Uterus (tissue), 4 donors: ENCODE results near the gene RNASE13. TPM values are rescaled to one million over a fixed set of nuclear protein-coding genes. Genes with fewer than 3 reads are reported as not detected.

Experiments used
- DNase-seq, 2 donors: peaks; one replicate each; pipeline ENCODE4 v3.0.0-alpha.2; 2019 to 2020
- H3K27ac ChIP-seq, 2 donors: fragments of 200-600 bp; sonication (generic); 1 replicate in 1 of 2; 2 replicates in 1 of 2; pipeline ENCODE4 v1.5.1; 2016 to 2018
- H3K27me3 ChIP-seq, 2 donors: fragments of 200-600 bp; sonication (generic); one replicate each; pipeline ENCODE4 v1.5.1; 2018 to 2019; ENCODE audit warnings: control low read depth in 1 of 2
- H3K36me3 ChIP-seq, 2 donors: fragments of 200-600 bp; sonication (generic); one replicate each; pipeline ENCODE4 v1.5.1; 2019; ENCODE audit warnings: control low read depth in 1 of 2
- H3K4me1 ChIP-seq, 2 donors: fragments of 200-600 bp; sonication (generic); one replicate each; pipeline ENCODE4 v1.5.1; 2018 to 2019; ENCODE audit warnings: control low read depth in 1 of 2
- H3K4me3 ChIP-seq, 2 donors: fragments of 200-600 bp; sonication (generic); 1 replicate in 1 of 2; 2 replicates in 1 of 2; pipeline ENCODE4 v1.5.1; 2018 to 2019; ENCODE audit warnings: mild to moderate bottlenecking in 1 of 2
- H3K9me3 ChIP-seq, 2 donors: fragments of 200-600 bp; sonication (generic); one replicate each; pipeline ENCODE4 v1.5.1; 2019; ENCODE audit warnings: control low read depth in 1 of 2
- POLR2A ChIP-seq, 2 donors: fragments of 450-650 bp; IDR thresholded peaks; one replicate each; pipeline ENCODE4 v1.6.1; 2016; ENCODE audit warnings: antibody characterized with exemption in 2 of 2, mild to moderate bottlenecking in 1 of 2, moderate library complexity in 1 of 2
- intact Hi-C: fragments of 100-400 bp; cut with DNase I; formaldehyde crosslinking; loops from one replicate; pipeline ENCODE4 v1.15.1; 2023; ENCODE audit warnings: low total_unique reads
- total RNA-seq, 4 donors: library from RNA; depleted of rRNA in 3 of 4; stranded (reverse); fragments of >200 nt in 3 of 4; gene quantifications; one replicate each; pipeline versions ENCODE4 v1.1.0 to v1.2.4, GENCODE V29; 2014 to 2023
- TF ChIP-seq, protein P1 (sequence below), 4 experiments: fragments of 200-600 bp in 2 of 4; fragments of 450-650 bp in 2 of 4; sonication (generic) in 2 of 4; IDR thresholded peaks; one replicate each; pipeline ENCODE4 v1.5.1; 2016 to 2019; ENCODE audit warnings: antibody characterized with exemption in 4 of 4, mild to moderate bottlenecking in 2 of 4, moderate library complexity in 1 of 4
- donor health status: DM: yes; HTN: yes; CAD: no.

Gene RNASE13
- total RNA-seq, 4 donors from 2014 or later: not detected

DNA sequence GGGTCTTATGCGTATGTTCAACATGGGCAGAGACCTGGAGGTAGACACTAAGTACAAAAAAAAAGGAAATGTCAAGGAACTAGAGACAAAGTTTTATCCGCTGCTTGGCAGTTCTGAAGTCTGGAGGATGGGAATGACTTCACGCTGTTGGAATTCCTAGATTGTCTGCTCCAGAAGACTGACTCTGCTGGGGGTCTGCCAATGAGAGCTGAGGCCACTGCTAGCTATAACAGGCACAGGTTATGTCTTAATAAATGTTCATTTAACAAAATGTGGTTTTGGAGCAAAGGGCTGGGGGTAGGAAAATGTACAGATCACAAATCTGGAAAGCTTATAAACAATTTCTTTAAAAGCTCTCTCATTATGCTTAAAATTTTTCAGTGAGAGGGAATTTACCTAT lies 28.9 kb upstream of the RNASE13 start:
- DNase-seq: no peak
- H3K4me1 ChIP-seq: no peaks in the 10 kb centered on the region
- intact Hi-C loops: no loop called here
- no peak overlapping the region for H3K4me3 ChIP-seq
- no peaks in the 10 kb centered on the region for H3K36me3 ChIP-seq
- no peaks in the 10 kb centered on the region for H3K27me3 ChIP-seq
- no peaks in the 10 kb centered on the region for H3K9me3 ChIP-seq
- TF ChIP-seq, protein P1, sequence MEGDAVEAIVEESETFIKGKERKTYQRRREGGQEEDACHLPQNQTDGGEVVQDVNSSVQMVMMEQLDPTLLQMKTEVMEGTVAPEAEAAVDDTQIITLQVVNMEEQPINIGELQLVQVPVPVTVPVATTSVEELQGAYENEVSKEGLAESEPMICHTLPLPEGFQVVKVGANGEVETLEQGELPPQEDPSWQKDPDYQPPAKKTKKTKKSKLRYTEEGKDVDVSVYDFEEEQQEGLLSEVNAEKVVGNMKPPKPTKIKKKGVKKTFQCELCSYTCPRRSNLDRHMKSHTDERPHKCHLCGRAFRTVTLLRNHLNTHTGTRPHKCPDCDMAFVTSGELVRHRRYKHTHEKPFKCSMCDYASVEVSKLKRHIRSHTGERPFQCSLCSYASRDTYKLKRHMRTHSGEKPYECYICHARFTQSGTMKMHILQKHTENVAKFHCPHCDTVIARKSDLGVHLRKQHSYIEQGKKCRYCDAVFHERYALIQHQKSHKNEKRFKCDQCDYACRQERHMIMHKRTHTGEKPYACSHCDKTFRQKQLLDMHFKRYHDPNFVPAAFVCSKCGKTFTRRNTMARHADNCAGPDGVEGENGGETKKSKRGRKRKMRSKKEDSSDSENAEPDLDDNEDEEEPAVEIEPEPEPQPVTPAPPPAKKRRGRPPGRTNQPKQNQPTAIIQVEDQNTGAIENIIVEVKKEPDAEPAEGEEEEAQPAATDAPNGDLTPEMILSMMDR (IDR thresholded peaks at IDR 0.05): no peak
- TF ChIP-seq POLR2A (IDR thresholded peaks at IDR 0.05): no peak
- no peak overlapping the region for H3K27ac ChIP-seq

DNA sequence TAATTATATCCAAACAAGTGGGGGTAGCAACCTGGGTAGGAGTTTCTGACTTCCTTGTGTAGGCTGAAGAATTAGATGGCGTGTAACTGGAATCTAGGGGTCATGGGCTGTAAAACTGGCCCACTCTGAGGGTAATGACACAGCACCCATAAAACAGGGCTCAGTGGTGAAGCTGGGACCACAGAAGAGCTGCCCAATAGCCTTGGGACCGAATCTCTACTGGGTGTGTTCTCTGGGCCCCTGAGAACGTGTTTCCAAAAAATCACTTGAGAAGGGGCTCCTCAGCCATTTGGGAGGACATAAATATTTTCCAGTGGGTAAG lies 26.7 kb upstream of the RNASE13 start:
- DNase-seq: no peak
- intact Hi-C loops: no loop called here
- no peaks in the 10 kb centered on the region for H3K36me3 ChIP-seq
- H3K27me3 ChIP-seq: no peaks in the 10 kb centered on the region
- no peaks in the 10 kb centered on the region for H3K9me3 ChIP-seq
- TF ChIP-seq, protein P1 (IDR thresholded peaks at IDR 0.05): no peak
- no peak for TF ChIP-seq POLR2A (IDR thresholded peaks at IDR 0.05)
- no peak overlapping the region for H3K27ac ChIP-seq
- H3K4me1 ChIP-seq: no peaks in the 10 kb centered on the region
- no peak overlapping the region for H3K4me3 ChIP-seq

DNA sequence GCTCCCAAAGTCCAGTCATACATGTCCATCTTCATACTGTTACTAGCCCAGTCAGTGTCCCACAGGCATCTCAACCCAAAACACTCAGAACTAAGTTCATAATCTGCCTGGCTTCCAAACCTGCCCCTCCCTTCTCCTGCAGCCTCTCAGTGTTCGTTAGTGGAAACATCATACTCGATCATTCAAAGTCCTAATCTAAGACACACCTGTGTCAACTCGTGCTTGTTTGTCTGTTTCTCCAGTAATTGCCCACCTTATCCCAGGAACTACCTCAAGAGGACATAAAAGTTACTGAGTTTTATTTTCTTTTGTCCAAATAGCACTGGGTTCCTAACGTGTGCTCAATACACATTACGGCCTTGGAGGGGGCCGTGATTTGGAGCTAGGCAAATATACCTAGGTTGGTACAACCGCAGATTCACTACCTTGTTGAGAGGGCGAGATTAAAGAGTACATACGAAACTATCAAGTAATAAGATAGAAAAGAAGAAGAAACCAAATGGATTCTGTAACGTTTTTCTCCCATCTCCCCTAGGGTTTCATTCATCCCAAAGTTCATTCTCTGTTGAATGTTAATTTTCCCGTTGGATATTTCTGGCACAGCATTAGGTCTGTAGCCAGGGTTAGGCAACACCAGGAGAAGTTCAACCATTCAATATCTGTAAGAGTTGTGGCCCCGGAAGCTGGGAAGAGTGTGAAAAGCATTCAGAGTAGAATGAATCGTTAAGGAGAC lies 26.2 kb upstream of the RNASE13 start:
- no peaks in the 10 kb centered on the region for H3K36me3 ChIP-seq
- TF ChIP-seq, protein P1 (IDR thresholded peaks at IDR 0.05): no peak
- TF ChIP-seq POLR2A (IDR thresholded peaks at IDR 0.05): no peak
- no peaks in the 10 kb centered on the region for H3K4me1 ChIP-seq
- no peaks in the 10 kb centered on the region for H3K9me3 ChIP-seq
- no peak overlapping the region for H3K27ac ChIP-seq
- intact Hi-C loops: no loop called here
- H3K4me3 ChIP-seq: no peak overlapping the region
- H3K27me3 ChIP-seq: no peaks in the 10 kb centered on the region
- DNase-seq: no peak

DNA sequence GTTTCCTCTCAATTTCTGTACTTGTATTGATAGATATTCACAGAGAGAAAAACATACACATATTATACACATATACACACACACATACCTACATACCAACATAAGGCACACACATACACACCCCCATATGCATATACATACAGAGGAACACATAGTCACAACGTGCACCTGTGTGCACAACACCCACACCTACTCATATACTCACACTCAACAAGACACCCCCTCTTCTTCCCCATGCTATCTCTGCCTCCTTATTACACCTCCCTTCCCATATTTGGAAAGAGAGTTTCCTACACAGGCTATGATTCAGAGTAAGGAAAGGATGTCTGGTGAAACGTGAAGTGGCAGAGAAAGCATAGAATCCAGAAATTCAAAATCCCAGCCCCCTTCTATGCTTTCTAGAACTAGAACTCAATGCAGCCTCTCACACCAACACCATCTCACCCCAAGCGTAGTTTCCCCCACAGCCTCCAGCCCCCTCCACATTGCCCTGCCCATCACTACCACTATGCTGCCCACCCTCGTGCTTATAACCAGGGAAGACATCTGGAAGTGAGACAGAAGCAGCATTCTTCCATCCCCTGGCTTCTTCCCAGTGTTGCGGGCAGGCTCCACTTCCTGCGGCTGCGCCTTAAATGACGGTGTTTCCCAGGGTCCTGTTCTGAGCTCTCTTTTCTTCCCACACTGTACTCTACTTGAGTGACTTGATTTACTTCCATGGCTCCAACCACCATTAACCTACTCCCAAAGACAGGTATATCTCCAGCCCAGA lies 25.4 kb upstream of the RNASE13 start:
- DNase-seq: no peak
- no peak overlapping the region for H3K27ac ChIP-seq
- TF ChIP-seq POLR2A (IDR thresholded peaks at IDR 0.05): no peak
- TF ChIP-seq, protein P1 (IDR thresholded peaks at IDR 0.05): no peak
- no peaks in the 10 kb centered on the region for H3K4me1 ChIP-seq
- H3K27me3 ChIP-seq: no peaks in the 10 kb centered on the region
- H3K4me3 ChIP-seq: no peak overlapping the region
- H3K9me3 ChIP-seq: no peaks in the 10 kb centered on the region
- intact Hi-C loops: no loop called here
- no peaks in the 10 kb centered on the region for H3K36me3 ChIP-seq

DNA sequence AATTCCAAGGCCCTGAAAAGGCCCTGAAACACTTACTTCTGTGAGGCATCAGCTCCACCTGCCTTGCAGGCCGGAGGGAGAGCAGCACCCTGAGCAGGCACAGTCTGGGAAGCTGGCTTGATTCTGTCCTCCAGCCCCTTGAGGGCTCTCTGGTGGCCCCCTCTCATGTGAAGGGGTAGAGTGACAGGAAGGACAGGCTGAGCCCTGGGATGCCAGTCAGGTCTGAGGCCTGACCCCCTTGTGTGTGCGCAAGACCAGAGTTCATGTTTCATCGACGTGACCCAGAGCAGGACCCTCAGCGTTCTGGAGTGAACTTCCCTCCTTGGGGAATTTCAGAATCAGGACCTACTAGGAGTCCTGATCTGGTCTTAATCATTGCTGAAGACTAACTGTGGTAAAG lies 24.3 kb upstream of the RNASE13 start:
- no peaks in the 10 kb centered on the region for H3K27me3 ChIP-seq
- intact Hi-C loops: no loop called here
- TF ChIP-seq POLR2A (IDR thresholded peaks at IDR 0.05): no peak
- TF ChIP-seq, protein P1 (IDR thresholded peaks at IDR 0.05): no peak
- no peak for DNase-seq
- H3K9me3 ChIP-seq: no peaks in the 10 kb centered on the region
- H3K27ac ChIP-seq: no peak overlapping the region
- no peaks in the 10 kb centered on the region for H3K4me1 ChIP-seq
- no peaks in the 10 kb centered on the region for H3K36me3 ChIP-seq
- H3K4me3 ChIP-seq: no peak overlapping the region
